H1 (cell line): ENCODE data around the gene SHLD2. TPM values are rescaled to one million over a fixed set of nuclear protein-coding genes. Genes with fewer than 3 reads are reported as not detected.

Experiments
- NANOG ChIP-seq: IDR thresholded peaks from 2 replicates; pipeline ENCODE4 v1.6.1; 2011; ENCODE audit warnings: low read length, low read depth, mild to moderate bottlenecking, inconsistent platforms; ENCODE audit not compliant: insufficient read depth, poor library complexity, severe bottlenecking
- TBP ChIP-seq: IDR thresholded peaks from 2 replicates; pipeline ENCODE4 v1.6.1; 2011; ENCODE audit warnings: low read depth, low read length, improper control_type of control experiment
- TEAD4 ChIP-seq: IDR thresholded peaks from 2 replicates; pipeline ENCODE4 v1.6.1; 2012; ENCODE audit warnings: low read depth, low read length, inconsistent platforms, mixed read lengths
- polyA plus RNA-seq, 7 experiments: library from polyadenylated mRNA; depleted of rRNA in 3 of 7; stranded (reverse) in 5 of 7; unstranded in 2 of 7; fragments of >200 nt in 5 of 7; fragments of 200-250 nt in 2 of 7; gene quantifications; 1 replicate in 5 of 7; 2 replicates in 1 of 7; 4 replicates in 1 of 7; pipeline versions ENCODE4 v1.2.1 to v1.2.3, GENCODE V29; 2011 to 2013; ENCODE audit warnings: missing spikeins in 2 of 7, mixed read lengths in 2 of 7
- total RNA-seq: library from RNA; stranded (reverse); fragmentation: NEBNext Ultra II Directional; extraction: Animal tissue kit (Norgen Biotek cat#: 25700); gene quantifications from 2 replicates; pipeline ENCODE4 v1.2.1, GENCODE V29; 2021

The SHLD2 gene
- total and polyA plus RNA-seq, 2 of the 8 experiments (the other 6 are each of a cell fraction or from before 2014, with no cell fraction given): 7.9 to 32.4 TPM

DNA sequence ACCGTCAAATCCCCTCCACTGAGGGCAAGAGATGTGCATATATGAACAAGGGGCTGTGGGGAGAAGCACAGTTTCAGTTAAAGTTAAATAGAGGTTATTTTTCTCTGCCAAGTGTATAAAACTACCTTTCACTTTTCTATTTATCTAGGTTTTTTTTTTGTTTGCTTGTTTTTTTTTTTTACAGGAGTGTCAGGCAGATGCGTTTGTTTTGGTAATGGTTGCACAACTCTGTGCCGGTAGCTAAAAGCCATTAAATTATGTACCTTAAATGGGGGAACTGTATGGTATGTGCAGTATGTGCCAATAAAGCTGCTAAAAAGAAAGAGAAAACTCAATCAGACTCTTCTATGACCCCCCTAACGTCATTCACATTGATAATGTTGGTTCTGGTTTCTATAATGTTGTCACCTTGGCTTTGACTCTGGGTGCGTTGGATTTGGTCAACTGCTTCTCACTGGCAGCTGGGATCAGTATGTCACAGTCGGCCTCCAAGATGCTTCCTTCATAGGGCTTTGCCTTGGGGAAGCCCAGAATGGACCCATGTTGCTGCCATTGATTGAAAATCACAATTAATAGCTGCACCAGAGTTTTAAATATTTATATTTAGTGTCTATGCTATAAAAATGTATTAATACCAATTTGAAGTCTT, 34.6 kb upstream of the SHLD2 start (continued):
- TF ChIP-seq NANOG: no peak
- no peak for TF ChIP-seq TEAD4
- no peak for TF ChIP-seq TBP
